Sciatic nerve (tissue), 2 donors: Measurements from ENCODE around the gene TCEA2. TPM values are rescaled to one million over a fixed set of nuclear protein-coding genes. Genes with fewer than 3 reads are reported as not detected.

Source experiments
- ATAC-seq: fragments of 200-7000 bp; cut with Tn5 transposase; one replicate; pipeline ENCODE4 v1.9.1; 2020; ENCODE audit warnings: mild to moderate bottlenecking, moderate library complexity
- DNase-seq: peaks from one replicate; pipeline ENCODE4 v3.0.0-alpha.2; 2020; ENCODE audit warnings: low spot score
- intact Hi-C: fragments of 100-400 bp; cut with DNase I; formaldehyde crosslinking; loops from one replicate; pipeline ENCODE4 v1.14.2; 2022
- total RNA-seq: library from RNA; stranded (reverse); fragmentation: NEBNext Ultra II Directional; extraction: Animal tissue kit (Norgen Biotek cat#: 25700); gene quantifications from one replicate; pipeline ENCODE4 v1.2.1, GENCODE V29; 2021
- donor health status: DM: no; HTN: no; CAD: no.
- donor health status: DM: no; HTN: no; CAD: no.

Gene TCEA2
- total RNA-seq, 1 donor from 2014 or later = 81.2 TPM

DNA sequence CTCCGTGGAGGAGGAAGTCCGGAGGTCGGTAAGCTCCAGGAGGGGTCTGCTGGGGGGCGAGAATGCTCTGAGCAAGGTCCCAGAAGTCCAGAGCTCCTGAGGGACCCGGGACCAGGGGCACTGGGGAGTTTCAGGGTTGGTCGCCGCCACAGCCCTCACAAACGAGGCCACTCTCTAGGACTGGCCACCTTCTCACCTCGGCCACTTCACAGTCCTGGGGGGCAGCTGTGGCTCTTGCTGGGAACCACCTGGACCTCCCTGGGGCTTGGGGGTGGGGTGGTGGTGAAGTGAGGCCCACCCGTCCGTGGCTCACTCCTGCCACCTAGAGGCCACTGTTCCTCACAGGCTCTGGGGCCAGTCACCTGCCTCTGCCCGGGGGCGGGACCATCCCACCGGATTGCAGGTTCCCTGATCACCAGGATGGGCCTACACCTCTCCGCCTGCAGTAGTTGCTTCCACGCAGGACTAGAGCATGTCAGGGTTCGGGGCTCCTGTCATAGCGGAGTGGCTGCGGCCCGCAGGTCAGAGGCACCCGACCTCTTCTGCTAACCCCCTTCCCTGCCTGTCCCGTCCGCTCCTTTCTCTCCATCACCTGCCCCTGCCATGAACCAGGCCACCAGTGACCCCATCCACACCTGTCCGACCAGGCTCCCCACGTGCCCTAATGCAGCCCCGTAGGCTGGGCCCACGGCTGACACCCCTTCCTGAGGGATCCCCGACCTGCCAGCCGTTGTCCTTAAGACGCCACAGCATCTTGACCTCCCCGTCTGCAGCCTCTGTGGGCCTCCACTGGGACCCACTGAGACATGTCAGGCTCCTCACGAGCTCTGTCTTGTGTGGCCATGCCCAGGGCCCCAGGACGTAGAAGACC is 5.1 kb upstream of the TCEA2 start:
- DNase-seq = peak; percentile 87
- intact Hi-C loops = no loop called here
- ATAC-seq = peak; percentile 46

DNA sequence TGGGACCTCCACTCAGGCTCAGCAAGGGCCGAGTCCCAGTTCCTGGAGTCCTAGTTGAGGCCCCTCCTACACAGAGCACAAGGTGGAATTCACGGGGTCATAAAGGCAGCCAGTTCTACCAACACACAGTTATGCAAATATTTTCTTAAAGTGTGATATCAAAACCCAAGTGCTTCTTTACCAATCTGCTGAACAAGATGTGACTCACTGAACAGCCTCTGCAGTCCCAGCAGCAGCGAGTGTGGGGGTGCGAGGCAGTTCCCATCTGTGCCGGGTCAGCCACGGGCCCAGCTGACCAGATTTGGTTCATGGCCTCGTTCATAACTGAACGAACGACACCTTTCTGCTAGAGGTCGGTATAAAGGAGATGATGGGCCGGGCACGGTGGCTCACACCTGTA is 4.5 kb upstream of the TCEA2 start:
- ATAC-seq (no peak), DNase-seq (no peak)
- intact Hi-C loops = no loop called here

- peak; percentile 2 for ATAC-seq
- intact Hi-C loops = no loop called here
- DNase-seq = no peak
Measured at GRCh38 chr20:64062276-64062595, 762 bp upstream of the TCEA2 start.

DNA sequence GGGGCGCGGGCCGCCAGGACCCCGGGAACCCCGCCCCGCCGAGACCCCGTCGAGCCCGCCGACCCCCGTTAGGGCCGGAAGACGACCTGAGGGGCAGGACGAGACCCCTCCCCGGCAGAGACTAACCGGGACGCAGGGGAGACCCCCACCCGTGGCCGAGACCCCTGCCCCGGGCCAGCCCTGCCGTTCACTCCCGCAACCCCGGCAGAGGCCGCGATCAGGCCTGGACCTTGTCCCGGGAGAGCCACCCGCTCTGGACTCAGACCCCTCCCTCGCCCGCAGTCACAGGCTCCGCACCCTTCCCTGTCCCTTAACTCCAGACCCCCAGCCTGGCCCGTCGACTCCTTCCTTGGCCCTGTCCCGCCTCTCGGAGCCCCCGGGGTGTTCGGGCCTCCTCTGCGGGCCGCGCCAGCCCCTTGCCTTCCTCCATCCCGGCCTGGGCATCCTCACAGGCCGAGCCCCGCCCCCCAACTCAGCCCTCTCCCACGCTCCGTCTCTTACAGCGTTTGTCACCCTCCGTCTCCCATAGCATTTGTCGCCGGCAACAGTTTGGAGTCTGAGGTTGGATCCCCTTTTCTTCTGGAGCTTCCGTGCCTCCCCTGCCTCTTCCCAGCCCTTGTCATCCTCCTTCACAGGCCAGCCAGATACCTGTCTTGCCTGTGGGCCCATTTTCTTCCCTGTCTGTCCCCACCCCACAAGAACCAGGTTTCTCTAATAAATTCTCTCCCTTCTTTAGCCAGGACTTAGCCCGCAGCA is 569 bp downstream of the TCEA2 start:
- no peak for DNase-seq
- intact Hi-C loops = no loop called here
- ATAC-seq = peak; percentile 14

DNA sequence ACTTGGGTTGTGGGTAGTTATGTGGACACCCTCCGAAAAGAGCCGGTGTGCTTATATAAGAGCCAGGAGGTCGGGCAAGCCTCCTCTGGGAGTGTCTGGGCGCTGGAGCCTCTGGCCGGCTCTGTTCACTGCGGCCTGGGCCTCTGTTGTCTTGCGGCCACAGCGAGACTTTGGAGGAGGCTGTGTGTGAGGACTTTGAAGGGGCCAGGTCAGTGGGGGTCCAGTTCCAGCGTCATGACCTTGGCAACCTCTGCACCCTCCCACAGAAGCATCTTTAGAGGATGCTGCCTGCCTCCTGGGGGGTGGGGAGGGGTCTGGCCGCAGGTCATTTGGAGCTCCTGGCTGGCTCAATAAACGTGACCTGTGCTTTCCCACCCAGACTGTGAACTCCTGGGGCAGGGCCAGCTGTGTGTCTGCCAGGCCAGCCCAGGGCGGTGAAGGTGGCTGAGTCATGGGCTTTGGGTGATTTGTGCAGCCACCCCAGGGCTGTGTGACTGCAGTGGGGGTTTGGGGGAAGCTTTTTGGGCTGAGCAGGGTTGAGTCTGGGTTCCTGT is 1.2 kb downstream of the TCEA2 start:
- DNase-seq (no peak), ATAC-seq (no peak)
- intact Hi-C loops = no loop called here

DNA sequence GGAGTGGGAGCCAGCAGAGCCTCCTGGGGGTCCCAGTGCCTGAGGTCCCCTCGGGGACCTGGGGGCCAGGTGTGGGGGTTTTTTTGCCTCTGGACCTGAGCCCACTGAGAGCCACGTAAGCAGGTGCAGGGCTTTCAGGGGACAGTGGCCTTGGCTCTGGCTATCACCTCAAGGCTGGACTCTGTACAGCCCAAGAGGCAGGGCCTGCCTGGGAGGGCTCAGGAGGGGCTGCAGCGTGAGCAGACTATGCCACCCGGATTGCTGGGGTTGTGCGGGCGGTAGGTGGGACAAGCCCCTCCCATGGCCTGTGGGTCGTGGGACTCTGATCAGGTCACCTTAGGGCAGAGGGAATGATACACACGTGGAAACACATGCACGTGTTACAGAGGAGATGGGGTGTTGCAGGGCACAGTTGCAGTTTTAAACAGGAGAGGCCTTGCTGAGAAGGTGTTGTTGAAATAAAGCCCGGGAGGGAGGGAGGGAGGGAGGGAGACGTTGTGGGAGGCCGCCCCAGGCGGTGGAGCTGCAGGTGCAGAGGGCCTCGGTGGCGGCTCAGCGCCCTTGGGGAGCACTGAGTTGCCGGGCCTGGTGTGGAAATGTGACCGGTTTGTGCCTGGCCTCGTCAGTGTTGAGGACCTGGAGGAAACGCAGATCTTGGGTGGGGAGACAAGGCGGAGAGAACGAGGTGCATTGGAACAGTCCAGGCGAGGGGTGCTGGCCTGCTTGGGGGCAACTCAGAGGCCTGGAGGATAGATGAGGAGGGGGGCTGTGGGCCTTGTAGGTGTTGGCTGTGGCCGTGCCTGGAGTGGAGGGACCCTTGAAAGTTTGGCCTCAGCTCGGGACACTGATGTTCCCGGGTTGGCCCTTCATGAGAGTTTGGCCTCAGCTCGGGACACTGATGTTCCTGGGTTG is 2.3 kb downstream of the TCEA2 start:
- intact Hi-C loops = no loop called here
- DNase-seq (no peak), ATAC-seq (no peak)

DNA sequence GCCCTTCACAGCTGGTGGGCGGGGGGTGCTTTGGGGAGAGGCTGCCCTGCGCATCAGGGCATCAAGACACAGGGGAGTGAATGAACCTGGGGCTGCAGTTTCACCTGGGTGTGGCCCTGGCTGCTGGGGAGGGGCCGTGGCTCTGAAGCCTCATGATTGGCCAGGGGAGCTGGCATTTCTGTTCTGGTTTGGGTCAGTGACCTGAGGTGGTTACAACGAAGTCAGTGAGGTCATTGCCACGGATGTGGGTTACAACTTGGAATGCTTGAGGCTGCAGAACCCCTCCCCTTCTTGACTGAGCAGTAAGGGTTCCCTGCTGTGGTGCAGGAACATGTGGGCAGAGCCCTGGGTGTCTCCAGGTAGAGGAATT is 3.0 kb downstream of the TCEA2 start:
- ATAC-seq (no peak), DNase-seq (no peak)
- intact Hi-C loops = no loop called here

GRCh38 chr20:64067005-64067632 is 4.1 kb downstream of the TCEA2 start:
- ATAC-seq = no peak
- no peak for DNase-seq
- intact Hi-C loops = no loop called here

- no peak for DNase-seq
- intact Hi-C loops = no loop called here
- no peak for ATAC-seq
Measured at GRCh38 chr20:64067733-64068307, 4.8 kb downstream of the TCEA2 start.

GRCh38 chr20:64068386-64069208 is 5.6 kb downstream of the TCEA2 start:
- ATAC-seq (no peak), DNase-seq (no peak)
- intact Hi-C loops = no loop called here

GRCh38 chr20:64069209-64069613 is 6.2 kb downstream of the TCEA2 start:
- ATAC-seq (no peak), DNase-seq (no peak)
- intact Hi-C loops = no loop called here

DNA sequence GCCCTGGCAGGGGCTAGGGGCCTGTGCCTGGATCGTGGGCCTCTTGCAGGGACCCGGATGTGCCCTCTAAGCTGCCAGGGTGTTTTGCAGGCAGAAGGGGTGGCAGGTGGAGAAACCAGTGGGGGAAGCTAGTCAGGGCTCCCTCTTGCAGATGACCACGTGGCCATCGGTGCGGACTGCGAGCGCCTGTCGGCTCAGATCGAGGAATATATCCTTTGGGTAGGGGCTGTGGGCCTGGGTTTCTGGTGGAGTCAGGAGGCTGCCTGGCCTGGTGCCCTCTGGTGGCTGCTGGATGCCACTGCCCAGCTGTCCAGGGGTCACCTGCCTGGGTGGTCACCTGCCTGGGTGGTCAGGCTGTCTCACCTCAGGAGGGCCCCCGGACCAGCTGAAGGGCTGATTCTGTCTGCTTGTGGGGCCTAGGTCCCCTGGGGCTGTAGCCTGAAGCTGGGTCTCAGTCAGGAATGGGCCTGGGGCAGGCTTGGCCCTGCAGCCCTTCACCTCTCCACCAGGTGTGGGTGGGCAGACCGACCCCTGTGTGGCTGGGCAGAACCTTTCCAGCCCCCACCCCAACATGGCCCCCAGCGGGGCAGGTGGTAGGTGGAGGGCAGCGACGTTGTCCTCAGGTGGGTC is 6.7 kb downstream of the TCEA2 start:
- intact Hi-C loops = no loop called here
- no peak for ATAC-seq
- DNase-seq = no peak

GRCh38 chr20:64070244-64070993 is 7.4 kb downstream of the TCEA2 start:
- intact Hi-C loops = no loop called here
- no peak for ATAC-seq

GRCh38 chr20:64071341-64072332 is 8.6 kb downstream of the TCEA2 start:
- ATAC-seq (no peak), DNase-seq (no peak)
- intact Hi-C loops = no loop called here

More at GRCh38 chr20:64070244-64070993, 7.4 kb downstream of the TCEA2 start:
- DNase-seq = no peak

DNA sequence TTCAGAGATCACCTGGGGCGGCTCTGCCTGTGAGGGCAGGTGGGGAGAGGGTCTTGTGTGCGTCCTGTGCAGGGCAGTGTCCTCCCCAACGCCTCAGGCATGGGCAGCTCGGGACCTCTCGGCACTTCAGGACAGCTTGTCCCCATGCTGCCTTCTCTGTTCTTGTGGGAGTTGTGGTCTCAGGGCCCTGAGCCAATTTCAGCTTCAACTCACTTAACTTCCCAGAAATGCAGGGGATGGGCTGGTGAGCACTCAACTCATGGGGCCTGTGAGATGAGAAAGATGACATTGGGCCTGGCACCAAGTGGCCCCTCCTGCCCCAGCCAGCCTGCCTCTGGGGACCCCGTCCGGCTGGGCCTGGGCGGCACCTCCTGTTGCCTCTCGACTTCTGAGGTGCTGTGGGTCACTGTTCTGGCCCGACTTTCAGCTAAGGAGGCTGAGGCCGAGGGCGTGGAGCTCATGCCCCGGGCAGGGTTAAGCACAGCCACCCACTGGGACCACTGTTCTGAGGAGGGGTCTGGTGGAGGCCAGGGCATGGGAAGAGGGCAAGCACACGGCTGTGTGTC is 9.6 kb downstream of the TCEA2 start:
- no peak for DNase-seq
- no peak for ATAC-seq
- intact Hi-C loops = no loop called here
